HTR-8/SVneo (cell line): ENCODE data around the gene GDF2.

Experiments
- DNase-seq: peaks from one replicate; pipeline ENCODE4 v3.0.0; 2011; ENCODE audit warnings: low spot score, mixed read lengths; ENCODE audit not compliant: insufficient read length
- FAIRE-seq: peaks from 2 replicates; lab custom pipeline; 2011; peaks lifted over from hg19 to GRCh38; lab: Jason Lieb, UNC

Gene GDF2

GRCh38 chr10:47289921-47290320, 32.3 kb upstream of the GDF2 start:
- FAIRE-seq (no peak), DNase-seq (no peak)

- FAIRE-seq: no peak
Measured at GRCh38 chr10:47290338-47290737, 31.9 kb upstream of the GDF2 start.

GRCh38 chr10:47291682-47292081, 30.6 kb upstream of the GDF2 start:
- FAIRE-seq: no peak
- no peak for DNase-seq

More at GRCh38 chr10:47290338-47290737, 31.9 kb upstream of the GDF2 start:
- DNase-seq: no peak

DNA sequence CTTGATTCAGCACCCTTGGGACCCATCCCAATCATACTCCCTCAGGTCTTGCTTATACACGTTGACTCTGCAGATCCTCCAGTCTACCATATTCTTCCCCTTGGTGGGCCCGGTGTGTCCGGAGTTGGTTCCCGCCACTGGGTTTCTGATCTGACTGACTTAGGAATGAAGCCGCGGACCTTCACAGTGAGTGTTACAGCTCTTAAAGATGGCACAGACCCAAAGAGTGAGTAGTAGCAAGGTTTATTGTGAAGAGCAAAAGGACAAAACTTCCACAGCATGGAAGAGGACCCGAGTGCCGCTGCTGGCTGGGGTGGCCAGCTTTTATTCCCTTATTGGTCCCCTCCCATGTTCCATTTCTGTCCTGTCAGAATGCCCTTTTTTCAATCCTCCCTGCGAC, 28.2 kb upstream of the GDF2 start:
- FAIRE-seq (no peak), DNase-seq (no peak)

DNA sequence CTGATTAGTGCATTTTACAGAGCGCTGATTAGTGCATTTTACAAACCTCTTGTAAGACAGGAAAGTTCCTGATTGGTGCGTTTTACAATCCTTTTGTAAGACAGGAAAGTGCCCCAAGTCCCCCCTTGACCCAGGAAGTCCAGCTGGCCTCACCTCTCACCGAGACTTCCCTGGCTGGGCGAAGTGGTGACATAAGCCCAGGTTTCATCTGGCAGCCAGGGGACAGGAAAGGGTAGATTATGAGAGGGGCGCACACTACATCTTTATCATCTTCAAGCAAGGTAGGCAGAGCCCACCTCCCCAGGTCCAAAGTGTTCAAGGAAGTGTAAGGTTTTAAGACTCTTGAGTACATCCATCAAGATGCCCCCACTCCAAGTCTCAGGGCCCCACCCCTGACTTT, 27.8 kb upstream of the GDF2 start:
- no peak for FAIRE-seq
- no peak for DNase-seq

DNA sequence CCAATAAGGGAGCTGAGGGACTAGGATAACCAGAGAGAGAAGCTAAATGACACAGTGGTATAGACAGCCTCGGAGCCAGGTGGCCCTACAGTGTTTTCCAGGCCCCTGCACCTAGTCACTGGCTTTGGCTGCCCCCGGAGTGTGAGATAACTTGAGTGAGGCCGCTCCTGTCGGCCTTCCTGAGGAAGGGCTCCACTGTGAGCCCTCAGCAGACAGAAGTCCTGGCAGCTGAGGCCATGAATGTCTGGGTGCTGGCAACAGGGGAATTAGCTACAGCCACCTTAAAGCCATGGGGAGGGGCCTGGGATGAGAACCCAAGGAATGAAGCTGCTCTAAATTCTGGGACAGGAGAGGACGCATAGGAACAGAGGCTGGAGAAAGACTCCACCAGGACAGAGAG, 26.8 kb upstream of the GDF2 start:
- no peak for DNase-seq
- FAIRE-seq: no peak

DNA sequence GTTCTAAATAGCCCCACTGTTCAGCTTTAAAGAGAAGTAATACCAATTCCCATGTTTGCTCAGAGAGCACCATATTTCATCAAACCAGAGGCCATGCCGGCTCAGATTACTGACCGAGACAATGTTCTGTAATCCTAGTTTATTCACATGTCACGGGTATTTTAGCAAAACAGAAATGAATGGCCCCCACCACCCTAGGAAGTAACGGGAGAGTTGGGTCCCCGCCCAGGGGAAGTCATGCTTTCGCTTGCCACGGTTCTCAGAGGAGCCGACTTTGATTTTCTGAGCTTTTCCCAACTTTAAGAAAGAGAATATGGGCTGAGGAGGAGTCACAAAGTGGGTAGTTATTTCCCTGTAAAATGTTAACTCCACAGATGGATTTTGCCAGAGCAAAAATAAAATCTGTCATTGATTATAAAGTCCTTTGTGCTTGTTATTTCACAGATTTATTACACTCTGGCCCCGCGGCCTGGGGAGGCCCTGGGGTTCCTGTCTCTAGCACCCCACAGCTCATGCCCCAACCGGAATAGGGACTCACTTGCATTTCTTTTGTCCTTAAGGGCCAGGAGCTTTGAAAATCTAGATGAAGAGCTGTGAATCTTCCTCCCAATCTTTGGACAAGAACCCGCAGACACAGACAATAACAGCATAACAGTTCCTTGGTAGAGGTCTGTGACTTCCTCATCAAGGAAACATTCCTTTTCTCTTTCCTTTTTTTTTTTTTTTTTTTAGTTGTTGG, 25.9 kb upstream of the GDF2 start:
- no peak for FAIRE-seq
- DNase-seq: no peak

GRCh38 chr10:47296941-47297340, 25.3 kb upstream of the GDF2 start:
- FAIRE-seq: no peak
- no peak for DNase-seq

GRCh38 chr10:47297866-47298540, 24.3 kb upstream of the GDF2 start:
- no peak for FAIRE-seq
- DNase-seq: no peak

DNA sequence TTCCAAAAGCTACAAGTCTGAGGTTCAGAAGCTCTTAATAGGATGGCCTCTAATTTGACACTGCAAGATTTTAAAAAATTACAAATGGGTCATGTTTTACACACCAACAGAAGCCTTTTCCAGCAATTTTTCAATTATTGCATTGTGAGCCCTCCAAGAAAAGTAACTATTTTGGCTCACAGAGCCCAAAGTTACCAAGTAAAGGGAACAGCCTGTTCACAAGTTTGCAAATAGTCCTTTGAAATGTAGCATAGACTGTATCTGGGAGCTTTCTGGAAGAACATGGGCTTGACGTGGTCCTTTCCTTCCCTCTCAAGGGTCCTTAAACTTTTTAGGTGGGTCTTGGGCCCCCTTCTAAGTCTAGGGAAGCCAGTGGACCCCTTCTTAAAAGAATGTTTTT, 23.5 kb upstream of the GDF2 start:
- no peak for FAIRE-seq
- no peak for DNase-seq

DNA sequence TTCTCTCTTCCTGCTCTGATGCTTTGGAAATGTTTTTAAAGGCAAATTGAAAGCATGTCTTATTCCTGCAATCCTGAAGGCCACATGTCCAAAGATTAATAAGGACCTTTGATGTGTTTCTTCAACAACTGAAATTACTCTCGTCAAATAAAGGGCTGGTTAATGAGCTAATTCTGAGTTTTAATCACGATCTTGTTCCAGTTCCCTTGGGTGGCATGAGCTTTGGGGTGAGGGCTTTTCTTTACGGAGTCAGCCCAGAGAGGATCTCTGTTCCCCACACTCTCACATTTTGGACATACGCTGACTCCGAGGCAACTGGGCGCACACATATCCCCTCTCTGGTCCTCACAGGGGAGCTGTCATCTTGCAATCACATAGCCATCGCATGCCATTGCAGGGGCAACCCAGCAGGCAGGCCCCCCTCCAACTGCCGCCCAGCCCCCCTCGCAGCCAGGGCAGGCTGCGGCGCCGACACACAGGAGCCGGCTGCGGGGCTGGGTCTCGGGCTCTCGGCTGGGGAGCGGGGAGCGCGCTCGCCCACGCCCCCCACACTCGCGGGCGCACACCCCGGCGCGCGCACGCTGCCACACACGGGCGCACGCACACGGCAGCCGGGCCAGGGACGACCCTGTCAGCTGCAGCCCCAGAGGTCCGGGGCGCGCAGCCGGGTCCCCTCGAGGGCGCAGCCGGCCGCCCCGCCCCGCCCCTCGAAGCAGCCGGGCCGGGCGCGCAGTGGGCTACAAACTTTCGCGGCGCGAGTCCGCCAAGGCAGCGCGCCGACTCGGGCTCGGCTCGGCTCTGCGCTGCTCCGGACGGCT, 22.4 kb upstream of the GDF2 start, which contains the start of gene GDF10:
Gene GDF10, plus strand, starts transcription at position 587 of the 818 bp plus-strand sequence. CDS start 455 bp downstream, outside the sequence.
- DNase-seq (no peak), FAIRE-seq (no peak)

DNA sequence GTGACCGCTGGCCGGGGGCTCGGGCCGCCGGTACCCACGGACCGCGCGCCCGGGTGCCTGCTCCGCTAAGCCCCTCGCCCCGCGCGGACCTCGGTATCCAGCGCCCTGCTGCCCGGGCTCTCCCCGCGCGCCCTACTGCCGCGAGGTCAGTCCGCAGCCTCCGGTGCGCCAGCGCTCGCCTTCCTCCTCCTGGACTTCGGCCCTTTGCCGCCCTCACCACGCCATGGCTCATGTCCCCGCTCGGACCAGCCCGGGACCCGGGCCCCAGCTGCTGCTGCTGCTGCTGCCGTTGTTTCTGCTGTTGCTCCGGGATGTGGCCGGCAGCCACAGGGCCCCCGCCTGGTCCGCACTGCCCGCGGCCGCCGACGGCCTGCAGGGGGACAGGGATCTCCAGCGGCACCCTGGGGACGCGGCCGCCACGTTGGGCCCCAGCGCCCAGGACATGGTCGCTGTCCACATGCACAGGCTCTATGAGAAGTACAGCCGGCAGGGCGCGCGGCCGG, 21.8 kb upstream of the GDF2 start:
- DNase-seq (no peak), FAIRE-seq (no peak)

DNA sequence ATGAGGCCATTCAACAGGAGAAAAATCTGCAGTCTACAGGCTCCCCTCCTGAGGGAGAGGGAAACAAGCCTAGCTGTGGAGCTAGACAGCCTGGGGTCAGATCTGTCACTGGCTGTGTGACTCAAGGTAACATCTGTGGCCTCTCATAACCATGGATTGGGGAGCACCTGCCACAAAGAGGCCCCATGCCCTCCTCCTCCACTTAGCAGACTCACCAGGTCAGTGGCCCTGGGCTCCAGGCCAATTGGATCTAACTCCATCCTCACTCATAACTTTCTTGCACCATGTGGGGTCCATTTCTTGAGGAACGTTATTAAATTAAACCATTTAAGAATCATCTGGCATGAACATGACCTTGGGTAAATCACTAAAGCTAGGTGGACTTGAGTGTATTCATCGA, 20.4 kb upstream of the GDF2 start:
- DNase-seq (no peak), FAIRE-seq (no peak)

- no peak for DNase-seq
- no peak for FAIRE-seq
Measured at GRCh38 chr10:47303105-47303504, 19.1 kb upstream of the GDF2 start.

DNA sequence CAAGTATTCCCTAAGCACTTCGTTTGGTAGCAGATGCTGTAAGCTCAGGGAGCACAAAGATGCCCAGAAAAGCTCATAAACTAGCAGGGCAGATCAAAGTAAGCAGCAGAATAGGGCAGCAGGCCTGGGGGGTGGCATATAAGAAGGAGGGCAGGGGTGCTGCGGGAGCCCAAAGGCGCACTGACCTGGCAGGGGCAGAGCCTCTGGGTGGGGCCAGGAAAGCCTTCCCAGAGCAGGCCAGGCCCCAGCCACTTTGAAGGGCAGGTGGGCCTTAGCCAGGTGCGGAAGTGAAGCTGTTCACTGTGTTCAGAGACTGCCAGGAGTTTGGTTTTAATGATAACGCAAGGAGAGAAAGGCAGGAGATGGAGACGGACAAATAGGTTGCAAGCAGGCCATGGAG, 18.4 kb upstream of the GDF2 start:
- FAIRE-seq: no peak
- DNase-seq: no peak

- FAIRE-seq: no peak
- DNase-seq: no peak
Measured at GRCh38 chr10:47305566-47305965, 16.7 kb upstream of the GDF2 start.

DNA sequence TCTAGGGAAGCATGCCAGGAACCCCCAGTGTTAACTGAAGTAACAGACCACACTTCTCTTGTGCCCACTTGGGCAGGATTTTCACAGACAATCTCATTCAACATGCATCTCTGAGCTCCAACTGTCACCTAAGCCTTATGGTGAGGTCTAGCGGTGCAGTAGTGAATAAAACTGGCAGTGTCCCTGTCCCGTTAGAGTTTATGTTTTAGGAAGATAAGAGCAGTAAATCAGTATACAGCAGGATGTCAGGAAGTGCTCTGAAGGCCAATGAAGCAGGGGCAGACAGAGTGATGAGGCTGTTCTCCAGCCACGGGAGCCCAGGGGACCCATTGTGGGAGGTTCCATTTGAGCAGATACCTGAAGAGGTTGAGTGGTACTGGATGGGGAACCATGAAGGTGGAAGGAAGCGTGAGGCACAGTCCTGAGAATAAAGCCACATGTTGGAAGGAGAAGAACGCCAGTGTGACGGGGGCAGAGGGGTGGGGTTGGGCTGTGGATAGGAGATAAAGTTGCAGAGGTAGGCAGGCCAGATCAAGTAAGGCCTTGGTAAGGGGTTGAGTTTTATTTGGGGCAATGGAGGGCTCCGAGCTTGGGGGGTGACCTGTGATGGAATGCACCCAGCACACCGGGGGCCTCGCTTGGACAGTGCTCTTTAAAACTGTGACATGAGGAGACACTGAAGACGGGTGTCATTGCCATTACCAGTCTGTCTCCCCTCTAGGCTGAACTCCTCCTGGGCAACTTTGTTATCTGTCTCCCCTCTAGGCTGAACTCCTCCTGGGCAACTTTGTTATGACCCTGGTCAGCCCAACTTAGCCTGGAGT, 15.7 kb upstream of the GDF2 start:
- DNase-seq (no peak), FAIRE-seq (no peak)

- DNase-seq (no peak), FAIRE-seq (no peak)
Measured at GRCh38 chr10:47307381-47307780, 14.9 kb upstream of the GDF2 start.

DNA sequence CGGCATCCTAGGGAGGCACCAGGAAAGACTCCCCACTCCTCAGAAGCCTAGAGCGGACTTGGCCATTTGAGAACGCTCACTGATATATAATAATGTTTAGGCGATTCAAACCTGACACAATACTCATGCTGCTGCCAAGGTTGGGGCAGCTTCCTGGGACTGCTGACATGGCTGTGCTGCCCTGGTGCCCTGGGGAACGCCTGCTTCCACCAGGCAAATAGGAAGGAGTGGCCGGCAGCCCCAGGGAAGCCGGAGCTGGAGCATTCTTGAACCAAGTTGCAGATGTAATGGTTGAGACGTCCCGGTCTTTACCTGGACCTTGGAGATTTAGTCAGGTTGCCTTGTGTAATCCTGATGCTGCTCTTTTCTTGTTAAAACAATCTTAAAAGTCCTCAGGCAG, 13.5 kb upstream of the GDF2 start:
- FAIRE-seq: no peak

More for the DNA sequence above, 13.5 kb upstream of the GDF2 start:
- no peak for DNase-seq
